GM19372 (cell line): ENCODE measurements around the gene GPR180.

Experiments used
- ATAC-seq: cut with Tn5 transposase; IDR thresholded peaks from one replicate; pipeline ENCODE4 v1.9.1; 2021; ENCODE audit warnings: mild to moderate bottlenecking, low read depth, moderate library complexity; ENCODE audit not compliant: unreplicated experiment

The GPR180 gene

DNA sequence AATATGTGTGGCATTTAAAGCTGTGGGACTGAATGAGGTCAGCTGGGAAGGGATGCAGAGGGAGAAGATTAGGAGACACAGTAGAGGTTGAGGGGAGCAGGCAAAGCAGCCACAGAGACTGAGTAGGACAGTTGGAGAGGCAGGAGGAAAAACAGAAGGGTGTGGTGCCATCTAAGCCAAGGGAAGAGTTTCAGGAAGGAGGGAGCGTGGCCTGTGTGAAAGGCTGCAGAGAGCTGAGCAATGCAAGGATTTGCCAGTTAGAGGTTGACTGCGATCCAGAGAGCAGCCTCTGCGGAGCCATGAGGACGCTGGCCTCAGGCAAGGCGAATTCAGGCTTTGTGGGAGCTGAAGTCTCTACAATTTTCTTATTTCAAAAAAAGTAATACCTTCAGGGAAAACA lies 81.8 kb downstream of the GPR180 start:
- ATAC-seq: no peak
